HG03159 (cell line): ENCODE results near the gene SPDYE4.
A peak's percentile ranks its signal among the peaks of the same experiment; 100 is the strongest.
"Not testable (repeated sequence)": the region's sequence is repeated elsewhere in the genome, so short reads cannot be mapped to it uniquely, and the experiment has no call there.

ENCODE experiments used
- ATAC-seq: cut with Tn5 transposase; IDR thresholded peaks from one replicate; pipeline ENCODE4 v1.9.1; 2021; ENCODE audit warnings: mild to moderate bottlenecking, moderate library complexity; ENCODE audit not compliant: unreplicated experiment

SPDYE4 gene

GRCh38 chr17:8758137-8758596, at the start of gene SPDYE4:
TSS of gene SPDYE4 (minus strand) at chr17:8758546. CDS start at chr17:8758382, 164 bp downstream.
- ATAC-seq = no peak

GRCh38 chr17:8806926-8807550, 48.7 kb upstream of the SPDYE4 start:
- peak; percentile 90 for ATAC-seq

- no peak for ATAC-seq
These were observed 48.0 kb upstream of the SPDYE4 start for GRCh38 chr17:8806253-8806925.

- ATAC-seq = not testable (repeated sequence)
These were observed 47.0 kb upstream of the SPDYE4 start for GRCh38 chr17:8805396-8805795.

GRCh38 chr17:8803531-8804420, 45.4 kb upstream of the SPDYE4 start:
- no peak for ATAC-seq

GRCh38 chr17:8801135-8801840, 42.9 kb upstream of the SPDYE4 start:
- ATAC-seq = no peak

- ATAC-seq = no peak
These were observed 42.3 kb upstream of the SPDYE4 start for GRCh38 chr17:8800656-8801055.

GRCh38 chr17:8799570-8800212, 41.3 kb upstream of the SPDYE4 start:
- no peak for ATAC-seq

GRCh38 chr17:8798846-8799569, 40.7 kb upstream of the SPDYE4 start, which contains the start of gene MFSD6L:
TSS of gene MFSD6L (minus strand) at chr17:8799365. CDS start at chr17:8799120, 245 bp downstream.
- no peak for ATAC-seq

- no peak for ATAC-seq
These were observed 40.0 kb upstream of the SPDYE4 start for GRCh38 chr17:8798176-8798845.

- no peak for ATAC-seq
These were observed 39.4 kb upstream of the SPDYE4 start for GRCh38 chr17:8797621-8798175.

- no peak for ATAC-seq
These were observed 36.3 kb upstream of the SPDYE4 start for GRCh38 chr17:8794636-8795035.

GRCh38 chr17:8793649-8794048, 35.3 kb upstream of the SPDYE4 start:
- no peak for ATAC-seq

- ATAC-seq = no peak
These were observed 34.3 kb upstream of the SPDYE4 start for GRCh38 chr17:8792646-8793045.

- ATAC-seq = no peak
These were observed 33.5 kb upstream of the SPDYE4 start for GRCh38 chr17:8791910-8792270.

GRCh38 chr17:8791248-8791909, 33.0 kb upstream of the SPDYE4 start:
- no peak for ATAC-seq

- ATAC-seq = no peak
These were observed 31.4 kb upstream of the SPDYE4 start for GRCh38 chr17:8789743-8790142.

- no peak for ATAC-seq
These were observed 30.7 kb upstream of the SPDYE4 start for GRCh38 chr17:8788998-8789397.
